Trophoblast cell (in vitro differentiated cells and primary cell): Measurements from ENCODE around the gene TLR6.

Source experiments
- DNase-seq, 2 donors: peaks; one replicate each; pipeline ENCODE4 v3.0.0-alpha.2; 2016
- H2AFZ ChIP-seq: 2 replicates; pipeline ENCODE4 v1.6.1; 2013; ENCODE audit warnings: low read length, moderate library complexity, mild to moderate bottlenecking; ENCODE audit not compliant: insufficient read depth, poor library complexity
- H2AK5ac ChIP-seq: 2 replicates; pipeline ENCODE4 v1.6.1; 2013; ENCODE audit warnings: mild to moderate bottlenecking, low read length
- H2BK120ac ChIP-seq: 2 replicates; pipeline ENCODE4 v1.6.1; 2013; ENCODE audit warnings: low read length, mild to moderate bottlenecking, moderate library complexity; ENCODE audit not compliant: insufficient read depth, poor library complexity
- H2BK12ac ChIP-seq: 2 replicates; pipeline ENCODE4 v1.6.1; 2013; ENCODE audit warnings: mild to moderate bottlenecking, low read length, moderate library complexity
- H2BK5ac ChIP-seq: 2 replicates; pipeline ENCODE4 v1.6.1; 2013; ENCODE audit warnings: low read length, low read depth, moderate library complexity, mild to moderate bottlenecking; ENCODE audit not compliant: poor library complexity
- H3K14ac ChIP-seq: 2 replicates; pipeline ENCODE4 v1.6.1; 2013; ENCODE audit warnings: mild to moderate bottlenecking, low read length
- H3K18ac ChIP-seq: 2 replicates; pipeline ENCODE4 v1.6.1; 2013; ENCODE audit warnings: mild to moderate bottlenecking, low read length
- H3K23ac ChIP-seq: 2 replicates; pipeline ENCODE4 v1.6.1; 2013; ENCODE audit warnings: low read length
- H3K27ac ChIP-seq: 2 replicates; pipeline ENCODE4 v1.5.1; 2013; ENCODE audit warnings: low read depth, mild to moderate bottlenecking, inconsistent platforms, low read length, moderate library complexity
- H3K27me3 ChIP-seq: 2 replicates; pipeline ENCODE4 v1.6.1; 2013; ENCODE audit warnings: inconsistent platforms, mild to moderate bottlenecking, low read length, moderate library complexity; ENCODE audit not compliant: insufficient read depth
- H3K36me3 ChIP-seq, 2 experiments: 1 replicate in 1 of 2; 2 replicates in 1 of 2; pipeline ENCODE4 v1.6.1; 2013; ENCODE audit warnings: low read length in 2 of 2, mild to moderate bottlenecking in 2 of 2, moderate library complexity in 1 of 2; ENCODE audit not compliant: insufficient read depth in 2 of 2, control insufficient read depth in 1 of 2
- H3K4ac ChIP-seq: 2 replicates; pipeline ENCODE4 v1.6.1; 2013; ENCODE audit warnings: low read depth, mild to moderate bottlenecking, low read length, moderate library complexity
- H3K4me1 ChIP-seq, 2 experiments: 1 replicate in 1 of 2; 2 replicates in 1 of 2; pipeline ENCODE4 v1.6.1; 2013; ENCODE audit warnings: low read length in 2 of 2, mild to moderate bottlenecking in 2 of 2, moderate library complexity in 1 of 2; ENCODE audit not compliant: insufficient read depth in 2 of 2, control insufficient read depth in 1 of 2
- H3K4me2 ChIP-seq: 2 replicates; pipeline ENCODE4 v1.6.1; 2013; ENCODE audit warnings: inconsistent platforms, mild to moderate bottlenecking, low read length, moderate library complexity
- H3K4me3 ChIP-seq: 2 replicates; pipeline ENCODE4 v1.5.1; 2013; ENCODE audit warnings: mild to moderate bottlenecking, low read depth, low read length, inconsistent platforms
- H3K79me1 ChIP-seq: one replicate; pipeline ENCODE4 v1.6.1; 2013; ENCODE audit warnings: low read length
- H3K79me2 ChIP-seq: 2 replicates; pipeline ENCODE4 v1.6.1; 2013; ENCODE audit warnings: low read length, mild to moderate bottlenecking; ENCODE audit not compliant: control insufficient read depth, insufficient read depth, poor library complexity
- H3K9ac ChIP-seq: 2 replicates; pipeline ENCODE4 v1.6.1; 2013; ENCODE audit warnings: mild to moderate bottlenecking, low read length
- H3K9me3 ChIP-seq: 2 replicates; pipeline ENCODE4 v1.6.1; 2013; ENCODE audit warnings: low read depth, mild to moderate bottlenecking, control low read depth, inconsistent platforms, low read length; ENCODE audit not compliant: insufficient read depth
- H4K12ac ChIP-seq: 2 replicates; pipeline ENCODE4 v1.6.1; 2013; ENCODE audit warnings: low read depth, mild to moderate bottlenecking, low read length, moderate library complexity
- H4K8ac ChIP-seq: 2 replicates; pipeline ENCODE4 v1.6.1; 2013; ENCODE audit warnings: low read depth, mild to moderate bottlenecking, low read length, moderate library complexity
- H4K91ac ChIP-seq: one replicate; pipeline ENCODE4 v1.6.1; 2013; ENCODE audit warnings: low read depth, mild to moderate bottlenecking, low read length, moderate library complexity
- WGBS: extraction: QIAGEN DNeasy Blood & Tissue Kit; methylation state at CpG from one replicate; pipeline ENCODE4 v1.1.7; 2013; ENCODE audit warnings: missing lambda C conversion rate; ENCODE audit not compliant: insufficient read length, insufficient coverage; ENCODE audit errors: extremely low coverage; 5-methylcytosine and 5-hydroxymethylcytosine counted together

TLR6 gene

GRCh38 chr4:38794051-38794450, 62.6 kb downstream of the TLR6 start:
- Histone ChIP-seq H4K12ac (no peak overlapping the region), H3K18ac (no peak overlapping the region), H3K9ac (no peak overlapping the region), H2AFZ (no peak overlapping the region), H3K4me2 (no peak overlapping the region), H3K27me3 (no peaks in the 10 kb centered on the region), H2AK5ac (no peak overlapping the region), H2BK5ac (no peak overlapping the region), H2BK12ac (no peak overlapping the region), H4K91ac (no peak overlapping the region), H3K9me3 (no peaks in the 10 kb centered on the region), H3K36me3 (no peaks in the 10 kb centered on the region), H3K79me2 (no peaks in the 10 kb centered on the region), H4K8ac (no peak overlapping the region), H3K4ac (no peak overlapping the region), H3K4me3 (no peak overlapping the region), H3K14ac (no peak overlapping the region), H3K23ac (no peak overlapping the region), H2BK120ac (no peak overlapping the region), H3K79me1 (no peaks in the 10 kb centered on the region), H3K27ac (no peak overlapping the region), H3K4me1 (no peaks in the 10 kb centered on the region)
- no CpG with 5 or more reads among the region's 2 CpGs for WGBS
- no peak for DNase-seq

GRCh38 chr4:38791010-38791409, 65.6 kb downstream of the TLR6 start:
- Histone ChIP-seq H3K9me3 (no peaks in the 10 kb centered on the region), H3K27ac (no peak overlapping the region), H3K9ac (no peak overlapping the region), H2AFZ (no peak overlapping the region), H3K23ac (no peak overlapping the region), H3K79me2 (no peaks in the 10 kb centered on the region), H2AK5ac (no peak overlapping the region), H3K27me3 (no peaks in the 10 kb centered on the region), H2BK12ac (no peak overlapping the region), H3K14ac (no peak overlapping the region), H2BK5ac (no peak overlapping the region), H4K12ac (no peak overlapping the region), H3K4me3 (no peak overlapping the region), H3K4me2 (no peak overlapping the region), H3K4me1 (no peaks in the 10 kb centered on the region), H3K36me3 (no peaks in the 10 kb centered on the region), H4K8ac (no peak overlapping the region), H3K4ac (no peak overlapping the region), H4K91ac (no peak overlapping the region), H3K79me1 (no peaks in the 10 kb centered on the region), H3K18ac (no peak overlapping the region), H2BK120ac (no peak overlapping the region)
- no CpG with 5 or more reads among the region's 2 CpGs for WGBS
- DNase-seq = peak in 1 of 2 donors; percentile 5

- no peak for DNase-seq
- no peak overlapping the region for H4K12ac ChIP-seq
- H3K79me1 ChIP-seq = no peaks in the 10 kb centered on the region
These were observed 68.3 kb downstream of the TLR6 start for GRCh38 chr4:38788317-38788716.

GRCh38 chr4:38787693-38788092, 68.9 kb downstream of the TLR6 start:
- no peak overlapping the region for H2BK12ac ChIP-seq
- H2BK5ac ChIP-seq = no peak overlapping the region
- H2BK120ac ChIP-seq = no peak overlapping the region
- no peak overlapping the region for H3K27ac ChIP-seq
- no peak overlapping the region for H4K8ac ChIP-seq
- no peak overlapping the region for H4K12ac ChIP-seq
- no peaks in the 10 kb centered on the region for H3K4me1 ChIP-seq
- no peak overlapping the region for H3K4me3 ChIP-seq
- no peak overlapping the region for H2AFZ ChIP-seq
- H3K36me3 ChIP-seq = no peaks in the 10 kb centered on the region
- H3K4me2 ChIP-seq = no peak overlapping the region
- no peaks in the 10 kb centered on the region for H3K27me3 ChIP-seq
- H3K23ac ChIP-seq = no peak overlapping the region
- H3K4ac ChIP-seq = no peak overlapping the region
- no peak overlapping the region for H3K18ac ChIP-seq
- no peak overlapping the region for H2AK5ac ChIP-seq
- WGBS = no CpG with 5 or more reads among the region's 4 CpGs
- no peak overlapping the region for H3K9ac ChIP-seq
- H3K14ac ChIP-seq = no peak overlapping the region
- no peak for DNase-seq
- no peaks in the 10 kb centered on the region for H3K79me2 ChIP-seq
- no peaks in the 10 kb centered on the region for H3K79me1 ChIP-seq
- H4K91ac ChIP-seq = no peak overlapping the region
- no peaks in the 10 kb centered on the region for H3K9me3 ChIP-seq

More at GRCh38 chr4:38788317-38788716, 68.3 kb downstream of the TLR6 start:
- no peak overlapping the region for H2AFZ ChIP-seq
- H2BK120ac ChIP-seq = no peak overlapping the region
- H3K14ac ChIP-seq = no peak overlapping the region
- H3K23ac ChIP-seq = no peak overlapping the region
- no peaks in the 10 kb centered on the region for H3K9me3 ChIP-seq
- no CpG with 5 or more reads among the region's 1 CpG for WGBS
- no peak overlapping the region for H3K4ac ChIP-seq
- no peak overlapping the region for H3K9ac ChIP-seq
- H4K8ac ChIP-seq = no peak overlapping the region
- H2BK12ac ChIP-seq = no peak overlapping the region
- H3K27me3 ChIP-seq = no peaks in the 10 kb centered on the region
- no peak overlapping the region for H3K4me3 ChIP-seq
- H3K79me2 ChIP-seq = no peaks in the 10 kb centered on the region
- no peak overlapping the region for H2AK5ac ChIP-seq
- no peak overlapping the region for H4K91ac ChIP-seq
- no peak overlapping the region for H3K18ac ChIP-seq
- H2BK5ac ChIP-seq = no peak overlapping the region
- H3K27ac ChIP-seq = no peak overlapping the region
- H3K4me1 ChIP-seq = no peaks in the 10 kb centered on the region
- H3K36me3 ChIP-seq = no peaks in the 10 kb centered on the region
- H3K4me2 ChIP-seq = no peak overlapping the region
